22Rv1 (cell line): ENCODE results near the gene SH2D3C.

ENCODE experiments used
- CTCF ChIP-seq: fragments of 450-650 bp; IDR thresholded peaks from 2 replicates; pipeline ENCODE4 v1.5.1; 2017; ENCODE audit warnings: mild to moderate bottlenecking
- ZFX ChIP-seq: fragments of 450-650 bp; IDR thresholded peaks from 2 replicates; pipeline ENCODE4 v1.6.1; 2017; ENCODE audit warnings: antibody characterized with exemption, borderline replicate concordance

- TF ChIP-seq CTCF (no peak), ZFX (no peak)
Observed at GRCh38 chr9:127802576-127803443, 24.3 kb upstream of the SH2D3C start, which contains the start of gene FPGS.
